Measurements from ENCODE around the gene PKNOX2. TPM values are rescaled to one million over a fixed set of nuclear protein-coding genes. Genes with fewer than 3 reads are reported as not detected.

The PKNOX2 gene
- total and polyA plus RNA-seq, 9 of the 15 experiments (the other 6 are each of a cell fraction or from before 2014, with no cell fraction given) = not detected

- no peak for TF ChIP-seq USF1 (CRISPR knock-in tag; IDR thresholded peaks at IDR 0.05)
- Histone ChIP-seq H3K27me3 (ENCODE audit: control insufficient read depth in 2 of 2, insufficient read depth in 2 of 2, low read length in 2 of 2) (peaks cover 58 to 92% of the 10 kb centered on the region in 2 experiments), H2AFZ (ENCODE audit: low read depth, low read length) (no peak overlapping the region), H3K27ac (ENCODE audit: extremely low read depth, low read depth, low read length) (no peak overlapping the region), H3K4me1 (replicated peaks in 1 of 2; ENCODE audit: control insufficient read depth in 2 of 2, insufficient read depth in 2 of 2, low read length in 2 of 2) (no peaks in the 10 kb centered on the region), H3K79me2 (ENCODE audit: control insufficient read depth, insufficient read depth, low read length) (no peaks in the 10 kb centered on the region), H3K9ac (ENCODE audit: insufficient read depth in 1 of 2, low read depth in 2 of 2, low read length in 2 of 2) (no peak overlapping the region), H3K36me3 (ENCODE audit: control insufficient read depth, insufficient read depth, low read length) (no peaks in the 10 kb centered on the region), H3K9me3 (replicated peaks; ENCODE audit: control insufficient read depth, insufficient read depth, low read depth, low read length) (no peaks in the 10 kb centered on the region), H4K20me1 (replicated peaks; ENCODE audit: control insufficient read depth, insufficient read depth, low read length) (no peaks in the 10 kb centered on the region; the same call in none of the 2 replicates), H3K4me2 (ENCODE audit: insufficient read depth, low read length) (no peak overlapping the region), H3K9me1 (ENCODE audit: control insufficient read depth, insufficient read depth, low read length) (peaks cover 2% of the 10 kb centered on the region), H3K4me3 (no peak overlapping the region)
- BruUV-seq (replicated peaks) = no TSS peak
- intact Hi-C loops (cut with micrococcal nuclease) = loop anchor here (10.0 kb wide), 1 partner anchor 178 kb away; the partner anchor contains the start of gene PKNOX2
- in situ Hi-C loops (cut with MboI) = loop anchor here (5.0 to 25.0 kb wide), 2 partner anchors 65 to 380 kb away; partner anchors contain the start of gene CCDC15
- CTCF ChIA-PET (ENCODE audit: low intra/inter-chr PET ratio) = no interaction called here
- DNase-seq (ENCODE audit: extremely low read depth in 1 of 4, low spot score in 3 of 4) (no peak), FAIRE-seq (no peak), ATAC-seq (no peak)
- WGBS (ENCODE audit: insufficient coverage, low coverage, missing lambda C conversion rate) = 1% methylated on average over 9 of the region's 16 CpGs
- POLR2A ChIA-PET = no interaction called here
These were observed 177.9 kb downstream of the PKNOX2 start for GRCh38 chr11:125342281-125342930.

GRCh38 chr11:125343086-125343717 is 178.7 kb downstream of the PKNOX2 start:
- Histone ChIP-seq H3K27ac (ENCODE audit: extremely low read depth, low read depth, low read length) (no peak overlapping the region), H4K20me1 (replicated peaks; ENCODE audit: control insufficient read depth, insufficient read depth, low read length) (no peaks in the 10 kb centered on the region; the same call in 1 of the 2 replicates), H3K9ac (ENCODE audit: insufficient read depth in 1 of 2, low read depth in 2 of 2, low read length in 2 of 2) (no peak overlapping the region), H2AFZ (ENCODE audit: low read depth, low read length) (no peak overlapping the region), H3K36me3 (ENCODE audit: control insufficient read depth, insufficient read depth, low read length) (no peaks in the 10 kb centered on the region), H3K9me1 (ENCODE audit: control insufficient read depth, insufficient read depth, low read length) (peaks cover 2% of the 10 kb centered on the region), H3K4me2 (ENCODE audit: insufficient read depth, low read length) (no peak overlapping the region), H3K4me3 (no peak overlapping the region), H3K9me3 (replicated peaks; ENCODE audit: control insufficient read depth, insufficient read depth, low read depth, low read length) (no peaks in the 10 kb centered on the region), H3K79me2 (ENCODE audit: control insufficient read depth, insufficient read depth, low read length) (no peaks in the 10 kb centered on the region), H3K27me3 (ENCODE audit: control insufficient read depth in 2 of 2, insufficient read depth in 2 of 2, low read length in 2 of 2) (peaks cover 50 to 93% of the 10 kb centered on the region in 2 experiments), H3K4me1 (replicated peaks in 1 of 2; ENCODE audit: control insufficient read depth in 2 of 2, insufficient read depth in 2 of 2, low read length in 2 of 2) (no peaks in the 10 kb centered on the region)
- no peak for DNase-seq (ENCODE audit: extremely low read depth in 1 of 4, low spot score in 3 of 4)
- FAIRE-seq = no peak
- WGBS (ENCODE audit: insufficient coverage, low coverage, missing lambda C conversion rate) = 0% methylated on average over 7 of the region's 7 CpGs
- CTCF ChIA-PET (ENCODE audit: low intra/inter-chr PET ratio) = no interaction called here
- TF ChIP-seq ZFP30 (CRISPR knock-in tag; IDR thresholded peaks at IDR 0.05; ENCODE audit: borderline replicate concordance) = no peak
- intact Hi-C loops (cut with micrococcal nuclease) (loop anchor here (10.0 kb wide), 1 partner anchor 178 kb away; the partner anchor contains the start of gene PKNOX2), in situ Hi-C loops (cut with MboI) (loop anchor here (5.0 to 25.0 kb wide), 2 partner anchors 64 to 381 kb away; partner anchors contain the start of gene CCDC15)
- ATAC-seq = no peak
- POLR2A ChIA-PET = no interaction called here
- no TSS peak for BruUV-seq (replicated peaks)
